ENCODE data around the gene ANKRD37.

- TF ChIP-seq POLR2A (IDR thresholded peaks at IDR 0.05) = no peak
- no peak for TF ChIP-seq CTCF (IDR thresholded peaks at IDR 0.05 in 4 of 5, conservative IDR thresholded peaks at IDR 0.05 in 1 of 5)
These were observed 38.1 kb upstream of the ANKRD37 start for GRCh38 chr4:185358514-185358913.

Data from gastrocnemius medialis (tissue), 4 donors.